GM12878 (cell line): ENCODE results near the gene ARCN1.

Experiments used
- BMI1 ChIP-seq: fragments of 450-650 bp; IDR thresholded peaks from 2 replicates; pipeline ENCODE4 v1.6.1; 2016; ENCODE audit warnings: mild to moderate bottlenecking, moderate library complexity, borderline replicate concordance
- CBFB ChIP-seq: IDR thresholded peaks from 2 replicates; pipeline ENCODE4 v1.6.1; 2016; ENCODE audit warnings: antibody characterized with exemption, low read depth
- CTCF ChIP-seq, 3 experiments: IDR thresholded peaks in 2 of 3; conservative IDR thresholded peaks in 1 of 3; 2 replicates each; pipeline ENCODE4 v1.5.1; 2011; ENCODE audit warnings: low read depth in 3 of 3, low read length in 3 of 3, mild to moderate bottlenecking in 3 of 3, control low read depth in 2 of 3, moderate library complexity in 2 of 3, inconsistent platforms in 1 of 3, mixed read lengths in 1 of 3; ENCODE audit not compliant: control insufficient read depth in 2 of 3, insufficient read depth in 1 of 3; ENCODE audit errors: extremely low read depth in 1 of 3
- FOXM1 ChIP-seq: IDR thresholded peaks from 2 replicates; pipeline ENCODE4 v1.6.1; 2012; ENCODE audit warnings: low read depth, mild to moderate bottlenecking, inconsistent platforms, low read length, moderate library complexity
- GATAD2B ChIP-seq: fragments of 450-650 bp; conservative IDR thresholded peaks from 2 replicates; pipeline ENCODE4 v1.6.1; 2017; ENCODE audit warnings: low read depth, mild to moderate bottlenecking, moderate library complexity
- MAX ChIP-seq: IDR thresholded peaks from 2 replicates; pipeline ENCODE4 v1.6.1; 2012; ENCODE audit warnings: low read depth, low read length, improper control_type of control experiment
- NBN ChIP-seq: fragments of 450-650 bp; IDR thresholded peaks from 2 replicates; pipeline ENCODE4 v1.6.1; 2016
- NR2C1 ChIP-seq: fragments of 450-650 bp; IDR thresholded peaks from 2 replicates; pipeline ENCODE4 v1.6.1; 2017; ENCODE audit warnings: antibody characterized with exemption, mild to moderate bottlenecking, moderate library complexity
- POLR2AphosphoS2 ChIP-seq: IDR thresholded peaks from 2 replicates; pipeline ENCODE4 v1.6.1; 2011; ENCODE audit warnings: low read depth, mild to moderate bottlenecking, low read length, improper control_type of control experiment, moderate library complexity
- RELA ChIP-seq: fragments of 450-650 bp; IDR thresholded peaks from 2 replicates; pipeline ENCODE4 v1.8.0; 2014; ENCODE audit warnings: borderline replicate concordance; ENCODE audit not compliant: partially characterized antibody
- SUZ12 ChIP-seq: fragments of 200-600 bp; sonication (generic); IDR thresholded peaks from one replicate; pipeline ENCODE4 v1.6.1; 2018; ENCODE audit warnings: antibody characterized with exemption, mild to moderate bottlenecking; ENCODE audit not compliant: unreplicated experiment
- TF ChIP-seq, protein P1 (sequence below): fragments of 450-650 bp; formaldehyde crosslinking; IDR thresholded peaks from 2 replicates; pipeline ENCODE4 v1.5.0; 2022; ENCODE audit warnings: mild to moderate bottlenecking, missing genetic modification characterization

DNA sequence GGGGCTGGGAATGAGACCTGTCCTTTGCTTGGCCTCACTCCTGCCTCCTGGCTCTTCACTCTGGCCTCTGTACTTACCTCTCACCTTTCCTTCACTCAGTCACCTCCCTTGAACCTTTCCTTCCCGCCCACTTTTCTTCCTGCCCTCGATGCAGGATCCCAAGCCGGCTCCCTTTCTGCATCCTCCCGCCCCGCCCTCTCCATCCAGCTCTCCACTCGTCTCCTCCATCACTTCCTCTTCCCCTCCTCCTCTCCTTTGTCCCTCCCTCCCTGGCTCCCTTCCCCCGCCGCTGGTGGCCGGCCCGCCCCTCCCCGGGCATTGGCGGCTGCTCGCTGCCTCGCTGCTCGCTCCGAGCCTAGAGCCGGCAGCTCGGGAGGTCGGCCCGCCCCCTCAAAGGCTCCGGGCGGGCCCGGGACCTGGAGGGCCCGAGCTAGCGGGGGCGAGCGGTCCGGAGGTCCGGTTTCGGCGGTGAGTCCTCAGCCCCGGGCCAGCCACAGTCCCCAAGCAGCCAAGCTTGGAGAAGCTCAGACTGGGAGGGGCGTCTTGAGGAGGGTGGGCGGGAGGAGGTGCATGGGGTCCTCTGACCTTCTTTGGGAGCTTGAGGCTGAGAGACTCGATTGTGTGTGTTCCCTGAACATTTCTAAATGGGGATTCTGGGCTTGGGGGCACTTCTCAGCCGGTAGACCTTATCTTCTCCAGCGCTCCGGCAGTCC lies 49.0 kb downstream of the ARCN1 start:
- TF ChIP-seq GATAD2B (no peak), RELA (no peak), MAX (no peak), CTCF (IDR thresholded peaks at IDR 0.05 in 2 of 3, conservative IDR thresholded peaks at IDR 0.05 in 1 of 3; ENCODE audit: control insufficient read depth in 2 of 3, extremely low read depth in 1 of 3, insufficient read depth in 1 of 3, low read depth in 3 of 3, low read length in 3 of 3) (no peak), FOXM1 (no peak), NBN (no peak), BMI1 (no peak), SUZ12 (no peak), CBFB (no peak), POLR2AphosphoS2 (no peak), NR2C1 (no peak)
- TF ChIP-seq, protein P1, sequence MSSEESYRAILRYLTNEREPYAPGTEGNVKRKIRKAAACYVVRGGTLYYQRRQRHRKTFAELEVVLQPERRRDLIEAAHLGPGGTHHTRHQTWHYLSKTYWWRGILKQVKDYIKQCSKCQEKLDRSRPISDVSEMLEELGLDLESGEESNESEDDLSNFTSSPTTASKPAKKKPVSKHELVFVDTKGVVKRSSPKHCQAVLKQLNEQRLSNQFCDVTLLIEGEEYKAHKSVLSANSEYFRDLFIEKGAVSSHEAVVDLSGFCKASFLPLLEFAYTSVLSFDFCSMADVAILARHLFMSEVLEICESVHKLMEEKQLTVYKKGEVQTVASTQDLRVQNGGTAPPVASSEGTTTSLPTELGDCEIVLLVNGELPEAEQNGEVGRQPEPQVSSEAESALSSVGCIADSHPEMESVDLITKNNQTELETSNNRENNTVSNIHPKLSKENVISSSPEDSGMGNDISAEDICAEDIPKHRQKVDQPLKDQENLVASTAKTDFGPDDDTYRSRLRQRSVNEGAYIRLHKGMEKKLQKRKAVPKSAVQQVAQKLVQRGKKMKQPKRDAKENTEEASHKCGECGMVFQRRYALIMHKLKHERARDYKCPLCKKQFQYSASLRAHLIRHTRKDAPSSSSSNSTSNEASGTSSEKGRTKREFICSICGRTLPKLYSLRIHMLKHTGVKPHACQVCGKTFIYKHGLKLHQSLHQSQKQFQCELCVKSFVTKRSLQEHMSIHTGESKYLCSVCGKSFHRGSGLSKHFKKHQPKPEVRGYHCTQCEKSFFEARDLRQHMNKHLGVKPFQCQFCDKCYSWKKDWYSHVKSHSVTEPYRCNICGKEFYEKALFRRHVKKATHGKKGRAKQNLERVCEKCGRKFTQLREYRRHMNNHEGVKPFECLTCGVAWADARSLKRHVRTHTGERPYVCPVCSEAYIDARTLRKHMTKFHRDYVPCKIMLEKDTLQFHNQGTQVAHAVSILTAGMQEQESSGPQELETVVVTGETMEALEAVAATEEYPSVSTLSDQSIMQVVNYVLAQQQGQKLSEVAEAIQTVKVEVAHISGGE (CRISPR knock-in tag), result no peak
